ENCODE results near the gene ESPL1.

ESPL1 gene

GRCh38 chr12:53267999-53268629 is at the start of gene ESPL1:
TSS of gene ESPL1 (plus strand) at chr12:53268299. CDS start at chr12:53268767, 468 bp downstream.
- DNase-seq (ENCODE audit: low read depth): peak; percentile 75

- DNase-seq (ENCODE audit: low read depth): no peak
These were observed 49.4 kb upstream of the ESPL1 start for GRCh38 chr12:53218551-53219291.

GRCh38 chr12:53219292-53219955 is 48.7 kb upstream of the ESPL1 start:
- DNase-seq (ENCODE audit: low read depth): peak; percentile 50

- peak; percentile 56 for DNase-seq (ENCODE audit: low read depth)
These were observed 48.0 kb upstream of the ESPL1 start for GRCh38 chr12:53219956-53220693.

- peak; percentile 70 for DNase-seq (ENCODE audit: low read depth)
These were observed 47.4 kb upstream of the ESPL1 start for GRCh38 chr12:53220694-53221202.

GRCh38 chr12:53221203-53222080 is 46.7 kb upstream of the ESPL1 start:
- no peak for DNase-seq (ENCODE audit: low read depth)

- no peak for DNase-seq (ENCODE audit: low read depth)
These were observed 45.9 kb upstream of the ESPL1 start for GRCh38 chr12:53222170-53222721.

- DNase-seq (ENCODE audit: low read depth): no peak
These were observed 45.3 kb upstream of the ESPL1 start for GRCh38 chr12:53222806-53223261.

GRCh38 chr12:53223389-53224060 is 44.6 kb upstream of the ESPL1 start:
- DNase-seq (ENCODE audit: low read depth): no peak

GRCh38 chr12:53224061-53224896 is 43.8 kb upstream of the ESPL1 start:
- DNase-seq (ENCODE audit: low read depth): no peak

- no peak for DNase-seq (ENCODE audit: low read depth)
These were observed 43.0 kb upstream of the ESPL1 start for GRCh38 chr12:53224897-53225634.

GRCh38 chr12:53225635-53226424 is 42.3 kb upstream of the ESPL1 start:
- DNase-seq (ENCODE audit: low read depth): no peak

- DNase-seq (ENCODE audit: low read depth): no peak
These were observed 41.3 kb upstream of the ESPL1 start for GRCh38 chr12:53226815-53227214.

GRCh38 chr12:53227341-53227740 is 40.8 kb upstream of the ESPL1 start:
- no peak for DNase-seq (ENCODE audit: low read depth)

- DNase-seq (ENCODE audit: low read depth): no peak
These were observed 40.3 kb upstream of the ESPL1 start for GRCh38 chr12:53227836-53228235.

- no peak for DNase-seq (ENCODE audit: low read depth)
These were observed 38.6 kb upstream of the ESPL1 start for GRCh38 chr12:53229454-53229853.

GRCh38 chr12:53230108-53230845 is 37.8 kb upstream of the ESPL1 start:
- no peak for DNase-seq (ENCODE audit: low read depth)

Measured in stimulated activated CD8-positive, alpha-beta memory T cell treated with anti-CD3 and anti-CD28 coated beads, Interleukin-12 subunit alpha, Interleukin-12 subunit beta, amount 100 ng/mL, for 4 hours (primary cell).